ENCODE results near the gene PCDHGB1.
"Not testable (repeated sequence)": the region's sequence is repeated elsewhere in the genome, so short reads cannot be mapped to it uniquely, and the experiment has no call there.

Gene PCDHGB1

DNA sequence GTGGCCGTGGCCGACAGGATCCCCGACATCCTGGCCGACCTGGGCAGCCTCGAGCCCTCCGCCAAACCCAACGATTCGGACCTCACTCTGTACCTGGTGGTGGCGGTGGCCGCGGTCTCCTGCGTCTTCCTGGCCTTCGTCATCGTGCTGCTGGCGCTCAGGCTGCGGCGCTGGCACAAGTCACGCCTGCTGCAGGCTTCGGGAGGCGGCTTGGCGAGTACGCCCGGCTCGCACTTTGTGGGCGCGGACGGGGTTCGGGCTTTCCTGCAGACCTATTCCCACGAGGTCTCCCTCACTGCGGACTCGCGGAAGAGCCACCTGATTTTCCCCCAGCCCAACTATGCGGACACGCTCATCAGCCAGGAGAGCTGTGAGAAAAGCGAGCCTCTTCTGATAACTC, 3.9 kb upstream of the PCDHGB1 start:
- not testable (repeated sequence) for DNase-seq (ENCODE audit: low read depth in 2 of 2)

DNA sequence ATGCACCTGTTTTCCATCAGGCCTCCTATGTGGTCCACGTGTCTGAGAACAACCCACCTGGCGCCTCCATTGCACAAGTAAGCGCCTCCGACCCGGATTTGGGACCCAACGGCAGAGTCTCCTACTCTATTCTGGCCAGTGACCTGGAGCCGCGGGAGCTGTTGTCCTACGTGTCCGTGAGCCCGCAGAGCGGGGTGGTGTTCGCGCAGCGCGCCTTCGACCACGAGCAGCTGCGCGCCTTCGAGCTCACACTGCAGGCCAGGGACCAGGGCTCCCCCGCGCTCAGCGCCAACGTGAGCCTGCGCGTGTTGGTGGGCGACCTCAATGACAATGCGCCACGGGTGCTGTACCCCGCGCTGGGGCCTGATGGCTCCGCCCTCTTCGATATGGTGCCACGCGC, 1.7 kb downstream of the PCDHGB1 start:
- no peak for DNase-seq (ENCODE audit: low read depth in 2 of 2)

DNA sequence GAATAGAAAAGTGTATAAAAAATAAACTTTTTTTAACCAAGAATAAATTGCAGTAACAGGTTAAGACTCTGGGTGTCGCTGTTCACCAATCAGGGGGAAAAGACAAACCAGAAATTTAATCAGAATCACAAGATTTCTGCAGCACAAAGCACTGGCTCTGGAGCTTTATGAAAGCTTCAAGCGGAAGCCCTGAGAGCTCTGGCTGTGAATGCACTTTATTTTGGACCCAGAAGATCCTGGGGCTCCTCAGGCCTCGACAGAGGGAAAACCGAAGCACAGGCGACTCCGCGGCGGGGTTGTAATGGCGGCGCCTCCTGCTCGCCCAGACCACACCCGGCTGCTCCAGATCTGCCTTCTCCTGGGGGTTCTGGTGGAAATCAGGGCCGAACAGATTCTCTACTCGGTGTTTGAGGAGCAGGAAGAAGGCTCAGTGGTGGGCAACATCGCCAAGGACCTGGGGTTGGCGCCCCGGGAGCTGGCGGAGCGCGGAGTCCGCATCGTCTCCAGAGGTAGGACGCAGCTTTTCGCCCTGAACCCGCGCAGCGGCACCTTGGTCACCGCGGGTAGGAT, 5.1 kb downstream of the PCDHGB1 start, which contains the start of gene PCDHGA4:
PCDHGA4 (plus strand) TSS at position 122 of the 570 bp plus-strand sequence; CDS start at position 209, 87 bp downstream.
- no peak for DNase-seq (ENCODE audit: low read depth in 2 of 2)

DNA sequence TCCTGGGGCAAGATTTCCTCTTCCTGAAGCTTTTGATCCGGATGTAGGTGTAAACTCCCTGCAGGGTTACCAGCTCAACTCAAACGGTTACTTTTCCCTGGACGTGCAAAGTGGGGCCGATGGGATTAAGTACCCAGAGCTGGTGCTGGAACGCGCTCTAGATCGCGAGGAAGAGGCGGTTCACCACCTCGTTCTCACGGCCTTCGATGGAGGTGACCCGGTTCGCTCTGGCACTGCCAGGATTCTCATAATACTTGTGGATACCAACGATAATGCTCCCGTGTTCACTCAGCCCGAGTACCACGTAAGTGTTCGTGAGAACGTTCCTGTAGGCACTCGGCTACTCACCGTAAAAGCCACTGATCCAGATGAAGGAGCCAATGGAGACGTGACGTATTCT, 5.7 kb downstream of the PCDHGB1 start:
- no peak for DNase-seq (ENCODE audit: low read depth in 2 of 2)

DNA sequence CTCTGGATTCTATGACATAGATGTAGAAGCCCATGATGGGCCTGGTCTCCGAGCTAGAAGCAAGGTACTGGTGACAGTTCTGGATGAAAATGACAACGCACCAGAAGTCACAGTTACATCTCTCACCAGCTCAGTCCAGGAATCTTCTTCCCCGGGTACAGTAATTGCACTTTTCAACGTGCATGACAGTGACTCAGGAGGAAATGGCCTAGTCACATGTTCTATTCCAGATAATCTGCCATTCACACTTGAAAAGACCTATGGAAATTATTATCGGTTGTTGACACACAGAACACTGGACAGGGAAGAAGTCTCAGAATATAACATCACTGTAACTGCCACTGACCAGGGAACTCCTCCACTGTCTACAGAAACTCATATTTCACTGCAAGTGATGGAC, 6.2 kb downstream of the PCDHGB1 start:
- DNase-seq (ENCODE audit: low read depth in 2 of 2), result no peak

DNA sequence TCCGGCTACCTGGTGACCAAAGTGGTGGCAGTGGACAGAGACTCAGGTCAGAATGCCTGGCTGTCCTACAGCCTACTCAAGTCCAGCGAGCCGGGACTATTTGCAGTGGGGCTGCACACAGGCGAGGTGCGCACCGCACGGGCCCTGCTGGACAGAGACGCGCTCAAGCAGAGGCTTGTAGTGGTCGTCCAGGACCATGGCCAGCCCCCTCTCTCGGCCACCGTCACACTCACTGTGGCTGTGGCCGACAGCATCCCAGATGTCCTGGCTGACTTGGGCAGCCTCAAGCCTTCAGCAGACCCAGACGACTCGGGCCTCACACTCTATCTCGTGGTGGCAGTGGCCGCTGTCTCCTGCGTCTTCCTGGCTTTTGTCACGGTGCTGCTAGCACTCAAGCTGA, 7.1 kb downstream of the PCDHGB1 start:
- no peak for DNase-seq (ENCODE audit: low read depth in 2 of 2)

DNA sequence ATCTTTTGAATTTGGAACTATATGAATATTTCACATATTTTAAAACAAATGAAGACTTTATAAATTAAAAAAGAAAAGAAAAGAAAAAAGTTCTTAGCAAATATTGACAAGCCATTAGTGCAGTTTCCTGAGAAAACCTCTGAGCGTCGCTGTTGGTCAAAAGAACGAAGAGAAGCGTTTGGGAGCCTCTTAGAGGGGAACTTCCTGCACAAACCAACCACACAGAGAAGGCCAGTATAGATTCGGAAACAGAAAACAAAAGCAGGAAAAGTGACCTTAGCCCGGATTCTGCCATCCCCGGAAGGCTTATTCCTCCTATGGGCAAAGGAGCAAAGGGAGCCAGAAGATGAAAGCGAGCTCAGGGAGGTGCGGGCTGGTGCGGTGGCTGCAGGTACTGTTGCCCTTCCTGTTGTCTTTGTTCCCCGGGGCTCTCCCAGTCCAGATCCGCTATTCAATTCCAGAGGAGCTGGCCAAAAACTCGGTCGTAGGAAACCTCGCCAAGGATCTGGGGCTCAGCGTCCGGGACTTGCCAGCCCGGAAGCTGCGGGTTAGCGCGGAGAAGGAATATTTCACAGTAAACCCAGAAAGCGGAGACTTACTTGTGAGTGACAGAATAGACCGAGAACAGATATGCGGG, 10.0 kb downstream of the PCDHGB1 start, which contains the start of gene PCDHGB2:
PCDHGB2 (plus strand) TSS at position 205 of the 637 bp plus-strand sequence; CDS start at position 347, 142 bp downstream.
- DNase-seq (ENCODE audit: low read depth in 2 of 2), result no peak

DNA sequence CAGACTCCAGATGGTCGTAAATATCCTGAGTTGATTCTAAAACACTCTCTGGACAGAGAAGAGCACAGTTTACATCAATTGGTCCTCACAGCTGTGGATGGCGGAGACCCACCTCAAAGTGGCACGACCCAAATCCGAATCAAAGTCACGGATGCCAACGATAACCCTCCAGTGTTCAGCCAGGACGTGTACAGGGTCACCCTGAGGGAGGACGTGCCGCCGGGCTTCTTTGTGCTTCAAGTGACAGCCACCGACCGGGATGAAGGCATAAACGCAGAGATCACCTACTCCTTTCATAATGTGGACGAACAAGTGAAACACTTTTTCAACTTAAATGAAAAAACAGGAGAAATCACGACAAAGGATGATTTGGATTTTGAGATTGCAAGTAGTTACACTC, 10.8 kb downstream of the PCDHGB1 start:
- DNase-seq (ENCODE audit: low read depth in 2 of 2), result no peak

DNA sequence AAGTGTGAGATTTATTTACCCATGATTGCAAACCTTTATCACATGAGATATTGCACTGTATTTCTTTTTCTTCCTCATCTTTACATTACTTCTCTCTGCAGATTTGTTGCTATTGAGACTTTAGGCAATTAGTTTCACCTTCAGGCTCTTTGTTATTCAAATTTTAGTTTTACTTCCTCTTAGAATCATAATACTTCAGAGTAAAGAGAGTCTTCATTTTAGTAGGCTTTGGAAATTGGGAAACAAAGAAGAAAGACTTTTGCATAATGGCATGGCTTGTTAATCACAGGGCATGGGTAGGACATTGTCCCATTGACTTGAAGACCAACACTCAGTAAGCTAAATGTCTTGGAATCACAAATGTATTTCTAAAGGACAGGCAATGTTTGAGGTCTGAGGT, 12.8 kb downstream of the PCDHGB1 start:
- DNase-seq (ENCODE audit: low read depth in 2 of 2), result no peak

DNA sequence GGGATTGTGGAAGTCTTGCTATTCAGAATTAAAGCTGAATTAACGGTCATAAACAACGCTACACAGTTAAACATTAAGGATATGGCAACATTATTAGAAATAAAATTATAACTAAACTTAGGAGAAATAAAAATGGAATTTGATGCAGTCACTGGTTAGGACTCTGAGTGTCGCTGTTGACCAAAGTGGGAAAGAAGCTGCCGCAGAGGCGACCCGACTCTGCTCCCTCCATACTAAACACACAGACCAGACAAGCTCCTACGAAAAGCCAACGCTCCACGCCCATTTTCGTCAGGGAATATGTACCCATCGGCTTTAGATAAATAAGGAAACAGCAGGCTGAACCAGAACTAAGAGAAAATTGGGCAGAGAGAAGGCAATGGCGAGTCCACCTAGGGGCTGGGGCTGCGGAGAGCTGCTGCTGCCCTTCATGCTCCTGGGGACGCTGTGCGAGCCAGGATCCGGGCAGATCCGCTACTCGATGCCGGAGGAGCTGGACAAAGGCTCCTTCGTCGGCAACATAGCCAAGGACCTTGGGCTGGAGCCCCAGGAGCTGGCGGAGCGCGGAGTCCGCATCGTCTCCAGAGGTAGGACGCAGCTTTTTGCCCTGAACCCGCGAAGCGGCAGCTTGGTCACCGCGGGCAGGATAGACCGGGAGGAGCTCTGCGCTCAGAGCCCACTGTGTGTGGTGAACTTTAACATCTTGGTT, 14.2 kb downstream of the PCDHGB1 start, which contains the start of gene PCDHGA5:
PCDHGA5 (plus strand) TSS at position 211 of the 709 bp plus-strand sequence; CDS start at position 380, 169 bp downstream.
- DNase-seq (ENCODE audit: low read depth in 2 of 2), result no peak

DNA sequence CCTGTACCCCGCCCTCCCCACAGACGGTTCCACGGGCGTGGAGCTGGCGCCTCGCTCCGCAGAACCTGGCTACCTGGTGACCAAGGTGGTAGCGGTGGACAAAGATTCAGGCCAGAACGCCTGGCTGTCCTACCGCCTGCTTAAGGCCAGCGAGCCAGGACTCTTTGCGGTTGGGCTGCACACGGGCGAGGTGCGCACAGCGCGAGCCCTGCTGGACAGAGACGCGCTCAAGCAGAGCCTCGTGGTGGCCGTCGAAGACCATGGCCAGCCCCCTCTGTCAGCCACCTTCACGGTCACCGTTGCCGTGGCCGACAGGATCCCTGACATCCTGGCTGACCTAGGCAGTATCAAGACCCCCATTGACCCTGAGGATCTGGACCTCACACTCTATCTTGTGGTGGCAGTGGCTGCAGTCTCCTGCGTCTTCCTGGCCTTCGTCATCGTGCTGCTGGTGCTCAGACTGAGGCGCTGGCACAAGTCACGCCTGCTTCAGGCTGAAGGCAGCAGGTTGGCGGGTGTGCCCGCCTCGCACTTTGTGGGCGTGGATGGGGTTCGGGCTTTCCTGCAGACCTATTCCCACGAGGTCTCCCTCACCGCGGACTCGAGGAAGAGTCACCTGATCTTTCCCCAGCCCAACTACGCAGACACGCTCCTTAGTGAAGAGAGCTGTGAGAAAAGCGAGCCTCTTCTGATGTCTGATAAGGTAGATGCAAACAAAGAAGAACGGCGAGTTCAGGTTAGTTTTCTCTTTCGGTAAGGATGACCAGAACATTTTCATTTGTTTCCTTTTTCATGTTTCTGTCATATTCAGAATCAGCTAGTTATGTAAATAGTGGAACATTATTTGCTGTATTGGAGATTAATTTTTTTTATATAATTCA, 16.4 kb downstream of the PCDHGB1 start:
- DNase-seq (ENCODE audit: low read depth in 2 of 2), result no peak

DNA sequence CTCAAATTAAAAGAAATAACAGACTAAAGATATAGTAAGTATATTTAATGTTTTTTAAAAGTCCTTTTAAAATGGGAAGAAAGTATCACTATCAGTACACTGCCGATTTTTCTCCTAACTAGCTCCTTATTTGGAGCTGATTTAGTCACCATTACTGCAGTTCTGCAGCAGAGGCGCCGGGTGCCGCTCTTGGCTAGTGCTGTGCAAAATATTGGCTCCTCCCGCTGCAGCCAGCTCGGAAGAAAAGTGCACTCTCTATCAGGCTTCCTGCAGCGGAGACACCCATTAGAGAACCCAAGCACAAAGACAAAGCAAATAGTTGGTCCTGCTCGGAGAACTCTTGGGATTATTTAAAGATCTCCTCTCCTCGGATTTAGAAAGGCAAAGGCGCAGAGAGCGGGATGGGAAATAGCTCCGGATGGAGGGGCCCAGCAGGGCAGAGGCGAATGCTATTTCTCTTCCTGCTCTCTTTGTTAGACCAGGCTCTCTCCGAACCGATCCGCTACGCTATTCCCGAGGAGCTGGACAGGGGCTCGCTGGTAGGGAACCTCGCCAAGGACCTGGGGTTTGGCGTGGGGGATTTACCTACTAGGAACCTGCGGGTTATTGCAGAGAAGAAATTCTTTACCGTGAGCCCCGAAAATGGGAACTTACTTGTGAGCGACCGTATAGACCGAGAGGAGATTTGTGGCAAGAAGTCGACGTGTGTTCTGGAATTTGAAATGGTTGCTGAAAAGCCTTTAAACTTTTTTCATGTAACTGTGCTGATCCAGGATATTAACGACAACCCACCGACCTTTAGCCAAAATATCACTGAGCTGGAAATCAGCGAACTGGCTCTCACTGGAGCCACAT, 20.3 kb downstream of the PCDHGB1 start, which contains the start of gene PCDHGB3:
PCDHGB3 (plus strand) TSS at position 249 of the 855 bp plus-strand sequence; CDS start at position 402, 153 bp downstream.
- DNase-seq (ENCODE audit: low read depth in 2 of 2), result no peak

DNA sequence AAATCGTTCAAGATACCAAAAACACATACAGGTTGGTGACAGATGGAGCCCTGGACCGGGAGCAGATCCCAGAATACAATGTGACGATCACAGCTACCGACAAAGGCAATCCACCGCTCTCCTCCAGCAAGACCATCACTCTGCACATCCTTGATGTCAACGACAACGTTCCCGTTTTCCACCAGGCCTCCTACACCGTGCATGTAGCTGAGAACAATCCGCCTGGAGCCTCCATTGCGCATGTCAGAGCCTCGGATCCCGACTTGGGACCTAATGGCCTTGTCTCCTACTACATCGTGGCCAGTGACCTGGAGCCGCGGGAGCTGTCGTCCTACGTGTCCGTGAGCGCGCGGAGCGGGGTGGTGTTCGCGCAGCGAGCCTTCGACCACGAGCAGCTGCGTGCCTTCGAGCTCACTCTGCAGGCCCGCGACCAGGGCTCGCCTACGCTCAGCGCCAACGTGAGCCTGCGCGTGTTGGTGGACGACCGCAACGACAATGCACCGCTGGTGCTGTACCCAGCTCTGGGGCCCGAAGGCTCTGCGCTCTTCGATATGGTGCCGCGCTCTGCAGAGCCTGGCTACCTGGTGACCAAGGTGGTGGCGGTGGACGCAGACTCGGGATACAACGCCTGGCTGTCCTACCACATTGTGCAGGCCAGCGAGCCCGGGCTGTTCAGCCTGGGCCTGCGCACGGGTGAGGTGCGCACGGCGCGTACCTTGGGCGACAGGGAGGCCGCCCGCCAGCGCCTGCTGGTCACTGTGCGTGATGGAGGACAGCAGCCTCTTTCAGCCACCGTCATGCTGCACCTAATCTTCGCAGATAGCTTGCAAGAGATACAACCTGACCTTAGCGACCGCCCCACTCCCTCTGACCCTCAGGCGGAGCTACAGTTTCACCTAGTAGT, 21.9 kb downstream of the PCDHGB1 start:
- DNase-seq (ENCODE audit: low read depth in 2 of 2), result no peak

DNA sequence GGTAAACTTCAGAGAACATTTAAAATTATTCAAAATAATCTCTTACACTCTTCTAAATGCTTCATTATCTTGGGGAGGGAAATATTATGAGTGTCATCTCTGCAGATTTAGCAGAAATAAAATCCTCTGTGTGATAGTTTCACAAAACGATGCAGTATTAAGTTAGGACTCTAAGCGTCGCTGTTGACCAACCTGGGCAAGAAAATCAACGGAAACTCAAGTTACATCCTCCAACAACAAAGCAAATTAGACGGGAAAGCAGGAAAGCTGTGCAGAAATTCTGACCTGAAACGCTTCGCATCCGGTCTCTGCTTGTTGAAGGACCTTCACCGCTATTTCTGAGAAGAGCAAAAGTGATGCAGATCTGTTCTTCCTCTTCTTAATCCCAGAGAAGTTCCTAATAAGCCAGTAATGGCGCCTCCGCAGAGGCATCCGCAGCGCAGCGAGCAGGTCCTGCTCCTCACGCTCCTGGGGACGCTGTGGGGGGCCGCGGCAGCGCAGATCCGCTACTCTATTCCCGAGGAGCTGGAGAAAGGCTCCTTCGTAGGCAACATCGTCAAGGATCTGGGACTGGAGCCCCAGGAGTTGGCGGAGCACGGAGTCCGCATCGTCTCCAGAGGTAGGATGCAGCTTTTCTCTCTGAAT, 23.9 kb downstream of the PCDHGB1 start, which contains the start of gene PCDHGA6:
PCDHGA6 (plus strand) TSS at position 219 of the 645 bp plus-strand sequence; CDS start at position 412, 193 bp downstream.
- no peak for DNase-seq (ENCODE audit: low read depth in 2 of 2)

DNA sequence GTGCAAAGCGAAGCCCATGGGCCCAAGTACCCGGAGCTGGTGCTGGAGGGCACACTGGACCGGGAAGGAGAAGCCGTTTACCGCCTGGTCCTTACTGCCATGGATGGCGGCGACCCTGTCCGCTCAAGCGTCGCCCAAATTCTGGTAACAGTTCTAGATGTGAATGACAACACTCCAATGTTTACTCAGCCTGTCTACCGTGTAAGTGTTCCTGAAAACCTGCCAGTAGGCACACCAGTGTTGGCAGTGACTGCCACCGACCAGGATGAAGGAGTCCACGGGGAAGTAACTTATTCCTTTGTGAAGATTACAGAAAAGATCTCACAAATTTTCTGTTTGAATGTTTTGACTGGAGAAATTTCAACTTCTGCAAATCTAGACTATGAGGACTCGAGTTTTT, 24.7 kb downstream of the PCDHGB1 start:
- no peak for DNase-seq (ENCODE audit: low read depth in 2 of 2)

DNA sequence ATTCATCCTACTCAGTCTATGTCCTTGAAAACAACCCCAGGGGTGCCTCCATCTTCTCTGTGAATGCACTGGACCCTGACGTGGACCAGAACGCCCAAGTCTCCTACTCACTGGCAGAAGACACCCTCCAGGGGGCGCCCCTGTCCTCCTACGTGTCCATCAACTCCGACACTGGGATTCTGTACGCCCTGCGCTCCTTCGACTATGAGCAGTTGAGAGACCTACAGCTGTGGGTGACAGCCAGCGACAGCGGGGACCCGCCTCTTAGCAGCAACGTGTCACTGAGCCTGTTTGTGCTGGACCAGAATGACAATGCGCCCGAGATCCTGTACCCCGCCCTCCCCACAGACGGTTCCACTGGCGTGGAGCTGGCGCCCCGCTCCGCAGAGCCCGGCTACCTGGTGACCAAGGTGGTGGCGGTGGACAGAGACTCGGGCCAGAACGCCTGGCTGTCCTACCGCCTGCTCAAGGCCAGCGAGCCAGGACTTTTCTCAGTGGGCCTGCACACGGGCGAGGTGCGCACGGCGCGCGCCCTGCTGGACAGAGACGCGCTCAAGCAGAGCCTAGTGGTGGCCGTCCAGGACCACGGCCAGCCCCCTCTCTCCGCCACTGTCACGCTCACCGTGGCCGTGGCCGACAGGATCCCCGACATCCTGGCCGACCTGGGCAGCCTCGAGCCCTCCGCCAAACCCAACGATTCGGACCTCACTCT, 25.7 kb downstream of the PCDHGB1 start:
- not testable (repeated sequence) for DNase-seq (ENCODE audit: low read depth in 2 of 2)

DNA sequence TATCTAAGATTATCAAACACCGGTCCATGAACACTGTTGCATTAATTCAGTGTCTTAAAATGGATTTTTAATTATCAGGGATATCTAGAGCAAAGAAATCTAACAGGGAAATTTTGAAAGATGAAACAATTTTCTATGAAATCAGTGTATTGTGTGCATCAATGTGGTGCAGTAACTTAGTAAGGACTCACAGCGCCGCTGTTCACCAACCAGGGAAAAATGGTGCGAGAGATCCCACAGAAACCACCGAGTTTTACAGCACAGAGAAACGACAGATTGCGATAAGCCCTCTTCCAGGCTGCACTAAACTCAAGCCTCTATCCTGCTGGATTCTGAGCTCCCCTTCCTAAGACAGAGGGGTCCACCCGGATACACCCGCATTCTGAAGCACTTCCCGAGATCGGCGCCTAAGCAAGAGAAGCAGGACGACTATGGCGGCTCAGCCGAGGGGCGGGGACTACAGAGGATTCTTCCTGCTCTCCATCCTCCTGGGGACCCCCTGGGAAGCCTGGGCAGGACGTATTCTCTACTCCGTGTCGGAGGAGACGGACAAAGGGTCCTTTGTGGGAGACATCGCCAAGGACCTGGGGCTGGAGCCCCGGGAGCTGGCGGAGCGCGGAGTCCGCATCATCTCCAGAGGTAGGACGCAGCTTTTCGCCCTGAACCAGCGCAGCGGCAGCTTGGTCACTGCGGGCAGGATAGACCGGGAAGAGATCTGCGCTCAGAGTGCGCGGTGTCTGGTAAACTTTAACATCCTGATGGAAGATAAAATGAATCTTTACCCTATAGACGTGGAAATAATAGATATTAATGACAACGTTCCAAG, 32.8 kb downstream of the PCDHGB1 start, which contains the start of gene PCDHGA7:
PCDHGA7 (plus strand) TSS at position 274 of the 826 bp plus-strand sequence; CDS start at position 432, 158 bp downstream.
- no peak for DNase-seq (ENCODE audit: low read depth in 2 of 2)

Data from stimulated activated CD4-positive, alpha-beta T cell treated with anti-CD3 and anti-CD28 coated beads, Interleukin-1b, Interleukin-23, amount 100 ng/mL, for 1 hour (primary cell).